Daoy (cell line): ENCODE data around the gene C14orf132. TPM values are rescaled to one million over a fixed set of nuclear protein-coding genes. Genes with fewer than 3 reads are reported as not detected.
A peak's percentile ranks its signal among the peaks of the same experiment; 100 is the strongest.

Source experiments
- DNase-seq: peaks from one replicate; pipeline ENCODE4 v3.0.0-alpha.2; 2015; ENCODE audit warnings: low read depth
- total RNA-seq: library from RNA; depleted of rRNA; stranded (reverse); fragments of >200 nt; shearing (Covaris generic); gene quantifications from 2 replicates; pipeline ENCODE4 v1.2.3, GENCODE V29; 2014

C14orf132 gene
- total RNA-seq, 1 experiment from 2014 or later, result 5.9 TPM

GRCh38 chr14:96039633-96040311 lies 610 bp downstream of the C14orf132 start:
- DNase-seq, result peak; percentile 56

GRCh38 chr14:96040828-96041371 lies 1.7 kb downstream of the C14orf132 start:
- DNase-seq, result no peak

GRCh38 chr14:96042248-96042930 lies 3.2 kb downstream of the C14orf132 start:
- peak; percentile 30 for DNase-seq

GRCh38 chr14:96046630-96047029 lies 7.5 kb downstream of the C14orf132 start:
- DNase-seq, result no peak

- no peak for DNase-seq
Observed at GRCh38 chr14:96047101-96047500, 7.9 kb downstream of the C14orf132 start.

- no peak for DNase-seq
Observed at GRCh38 chr14:96049932-96050331, 10.8 kb downstream of the C14orf132 start.

GRCh38 chr14:96050482-96050881 lies 11.3 kb downstream of the C14orf132 start:
- no peak for DNase-seq

- DNase-seq, result no peak
Observed at GRCh38 chr14:96051231-96051630, 12.1 kb downstream of the C14orf132 start.

GRCh38 chr14:96051642-96052540 lies 12.7 kb downstream of the C14orf132 start:
- no peak for DNase-seq

GRCh38 chr14:96052541-96053247 lies 13.5 kb downstream of the C14orf132 start:
- DNase-seq, result no peak

GRCh38 chr14:96053248-96053599 lies 14.1 kb downstream of the C14orf132 start:
- no peak for DNase-seq

GRCh38 chr14:96053600-96054381 lies 14.6 kb downstream of the C14orf132 start:
- peak; percentile 95 for DNase-seq

- no peak for DNase-seq
Observed at GRCh38 chr14:96054661-96055060, 15.5 kb downstream of the C14orf132 start.

- DNase-seq, result no peak
Observed at GRCh38 chr14:96055065-96055752, 16.0 kb downstream of the C14orf132 start.

- DNase-seq, result no peak
Observed at GRCh38 chr14:96055753-96056508, 16.8 kb downstream of the C14orf132 start.

- DNase-seq, result no peak
Observed at GRCh38 chr14:96056509-96057422, 17.6 kb downstream of the C14orf132 start.

- DNase-seq, result no peak
Observed at GRCh38 chr14:96057738-96058137, 18.6 kb downstream of the C14orf132 start.

GRCh38 chr14:96058576-96059200 lies 19.5 kb downstream of the C14orf132 start:
- no peak for DNase-seq
